Activated gamma-delta T cell (primary cell): Measurements from ENCODE around the gene SGCD.

Experiments
- DNase-seq: peaks from one replicate; lab custom pipeline; 2025; lab: John Stamatoyannopoulos, UW

Gene SGCD

DNA sequence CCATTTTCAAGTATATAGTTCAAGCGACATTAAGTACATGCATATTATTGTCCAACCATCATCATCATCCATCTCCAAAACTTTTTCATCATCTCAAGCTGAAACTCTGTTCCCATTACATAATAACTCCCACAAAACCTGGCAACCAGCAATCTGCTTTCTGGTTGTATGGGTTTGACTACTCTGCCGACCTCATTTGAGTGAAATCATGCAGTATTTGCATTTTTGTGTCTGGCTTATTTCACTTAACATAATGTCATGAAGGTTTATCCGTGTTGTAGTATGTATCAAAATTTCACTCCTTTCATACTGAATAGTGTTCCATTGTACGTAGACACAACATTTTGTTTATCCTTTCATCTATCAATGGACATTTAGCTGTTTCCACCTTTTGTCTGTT, 74.8 kb downstream of the SGCD start:
- DNase-seq = no peak

DNA sequence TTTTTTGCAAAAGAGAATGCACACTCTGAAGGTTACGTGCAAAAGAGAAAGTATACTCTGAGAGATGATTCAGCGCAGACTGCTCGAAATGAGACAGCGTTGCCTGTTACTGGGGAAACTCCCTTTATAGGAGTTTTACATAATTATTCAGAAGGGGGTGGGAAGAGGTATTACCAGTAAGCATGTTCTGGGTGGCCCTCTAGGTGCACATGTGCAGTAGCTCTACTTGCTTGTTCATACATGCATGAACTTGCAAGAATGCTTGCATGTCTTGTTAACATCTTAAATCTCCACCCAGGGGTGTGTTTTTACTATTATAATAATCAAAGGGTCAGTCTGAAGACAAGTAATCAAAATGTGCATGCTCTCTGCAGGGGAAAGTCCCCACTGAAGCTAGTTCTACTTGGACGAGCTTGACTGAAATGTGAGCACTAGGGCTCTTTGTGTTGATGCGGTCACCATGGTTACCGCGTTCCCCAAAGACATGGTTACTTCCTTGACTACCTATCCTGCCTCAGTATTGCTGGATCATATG, 75.5 kb downstream of the SGCD start:
- no peak for DNase-seq

DNA sequence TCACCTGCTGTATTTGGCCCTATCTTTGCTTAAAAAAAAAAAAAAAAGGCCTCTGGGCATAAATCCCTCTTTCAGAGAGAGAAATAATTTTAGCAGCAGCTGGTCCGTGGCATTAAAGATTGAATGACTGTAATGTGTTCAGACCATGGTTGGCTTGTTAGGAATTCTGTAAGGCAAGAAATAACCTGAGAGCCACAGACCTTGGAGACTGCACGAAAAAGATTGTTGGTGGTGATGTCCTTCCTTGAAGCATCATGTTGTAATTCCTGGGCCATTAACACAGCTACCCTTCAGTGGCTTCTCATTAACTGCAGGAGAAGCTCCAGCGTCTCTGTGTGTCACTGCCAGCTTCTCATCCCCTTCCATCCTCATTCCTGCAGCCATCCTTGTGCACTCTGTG, 79.0 kb downstream of the SGCD start:
- no peak for DNase-seq

DNA sequence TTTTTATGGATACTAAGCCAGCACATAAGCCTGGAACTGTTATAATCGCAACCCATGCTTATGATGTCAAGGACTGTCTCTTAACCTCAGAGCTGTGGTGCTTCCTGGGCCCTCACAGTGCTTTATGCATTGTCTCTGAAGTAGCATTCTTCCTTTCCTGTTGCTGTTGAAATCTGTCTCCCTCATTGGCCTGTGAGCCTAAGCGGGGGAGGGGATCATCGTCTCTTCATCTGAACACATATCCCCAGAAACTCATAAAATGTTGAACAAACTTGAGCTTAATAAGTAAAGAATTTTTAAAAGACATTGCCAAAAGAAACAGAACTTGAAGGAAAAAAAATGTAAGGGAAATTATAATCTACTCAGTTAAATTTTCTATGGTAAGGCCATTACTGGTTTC, 80.3 kb downstream of the SGCD start:
- DNase-seq = no peak

DNA sequence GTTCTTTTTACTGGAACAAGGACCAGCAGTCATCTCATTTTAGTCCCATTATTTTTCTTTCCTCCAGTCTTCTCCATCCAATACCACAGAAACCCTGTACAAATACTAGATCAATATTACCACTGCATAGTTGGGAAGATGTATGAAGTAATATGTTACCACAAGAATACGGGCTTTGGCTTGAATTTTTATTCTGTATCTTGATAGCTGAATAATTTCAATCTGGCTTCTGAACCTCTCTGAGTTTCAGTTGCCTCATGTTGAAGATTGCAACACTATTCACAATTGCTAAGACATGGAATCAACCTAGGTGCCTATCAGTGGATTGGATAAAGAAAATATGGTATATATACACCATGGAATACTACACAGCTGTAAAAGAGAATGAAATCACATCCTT, 82.9 kb downstream of the SGCD start:
- no peak for DNase-seq

DNA sequence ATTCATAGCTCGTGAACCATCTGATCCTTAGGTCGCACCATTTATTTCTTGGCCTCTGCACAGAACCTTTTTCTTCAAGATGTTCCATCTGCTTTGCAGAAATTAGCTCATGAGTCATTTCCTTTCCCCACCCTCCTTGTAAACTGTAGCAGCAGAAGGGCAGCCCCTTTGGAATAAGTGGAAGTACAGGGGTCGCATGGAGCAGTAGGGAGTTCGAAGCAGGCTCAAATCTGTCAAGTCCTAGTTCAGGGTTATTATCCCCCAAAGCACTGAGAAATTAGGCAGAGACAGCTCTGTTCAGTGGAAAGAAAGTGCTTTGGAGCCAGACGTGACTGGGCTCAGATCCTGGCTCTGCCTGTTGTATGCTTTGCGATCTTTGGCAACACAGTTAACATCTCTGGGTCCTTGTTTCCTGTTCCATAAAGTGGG, 84.2 kb downstream of the SGCD start:
- DNase-seq = no peak

DNA sequence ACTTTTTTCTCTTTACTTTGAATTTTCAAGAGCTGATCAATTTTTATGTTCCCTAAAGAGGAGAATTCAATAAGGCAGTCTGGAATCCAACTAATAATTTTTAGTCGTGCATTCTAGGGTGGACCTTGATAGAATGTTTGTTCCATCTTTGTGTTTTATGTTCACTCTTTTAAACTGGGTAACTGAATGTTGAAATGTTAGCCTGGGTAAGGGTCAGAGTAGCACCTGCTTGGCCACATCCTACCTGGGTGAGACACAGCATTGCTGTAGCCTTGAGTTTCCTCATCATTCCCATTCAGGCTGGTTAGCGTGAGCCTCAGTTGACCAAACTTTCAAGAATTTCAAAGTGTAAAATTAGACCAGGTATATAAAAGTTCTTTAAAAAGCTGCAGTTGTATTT, 85.0 kb downstream of the SGCD start:
- no peak for DNase-seq

DNA sequence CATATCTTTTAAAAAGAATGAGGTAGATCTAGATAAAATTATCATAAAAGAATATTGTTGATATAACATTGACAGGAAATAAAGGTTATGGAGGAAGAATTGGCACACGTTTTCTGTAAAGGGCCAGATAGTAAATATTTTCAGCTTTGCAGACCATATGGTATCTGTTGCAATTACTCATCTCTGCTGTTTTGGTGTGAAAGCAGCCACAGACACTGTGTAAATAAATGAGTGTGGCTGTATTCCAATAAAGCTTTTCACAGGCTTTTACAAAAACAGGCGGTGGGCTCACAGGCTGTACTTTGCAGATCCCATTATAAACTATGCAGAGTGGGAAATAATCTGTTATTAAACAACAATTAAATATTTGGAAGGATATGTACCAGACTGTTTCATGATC, 87.4 kb downstream of the SGCD start:
- no peak for DNase-seq

DNA sequence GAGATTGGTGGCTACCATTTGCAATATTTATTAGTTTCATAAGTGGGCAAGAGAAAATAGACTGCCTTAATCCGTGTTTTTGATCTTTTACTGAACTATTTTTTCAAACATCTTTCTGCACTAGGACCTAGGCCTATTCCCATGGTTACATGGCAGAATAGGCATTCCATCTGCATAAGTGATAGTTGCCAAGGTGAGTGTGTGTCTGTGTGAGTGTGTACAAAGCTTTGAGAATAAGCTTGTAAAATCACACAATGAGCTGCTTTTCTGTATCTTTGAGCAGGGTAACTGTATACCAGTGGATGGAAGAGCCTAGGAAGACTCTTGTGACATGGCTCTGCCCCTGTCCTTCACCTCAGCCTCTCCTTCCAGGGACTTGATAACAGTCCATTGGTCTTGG, 92.7 kb downstream of the SGCD start:
- DNase-seq = no peak

DNA sequence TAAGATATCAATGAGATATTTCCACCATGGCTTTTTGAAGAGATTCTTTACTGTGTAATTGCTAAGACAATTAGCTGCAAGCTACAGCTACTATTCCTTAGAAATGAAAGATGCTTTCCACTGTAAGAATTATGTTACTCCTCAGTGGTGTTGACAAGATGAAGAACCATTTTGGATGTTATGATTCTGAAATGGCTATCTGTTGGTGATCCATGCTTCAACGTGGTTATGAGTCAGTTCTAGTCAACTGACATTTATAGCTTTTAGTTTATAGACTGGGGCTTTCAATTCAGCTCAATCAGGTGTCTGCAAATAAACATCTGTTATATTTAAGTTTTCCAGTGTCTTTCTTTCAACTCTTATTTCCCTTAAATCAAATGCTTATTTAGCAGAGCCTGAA, 93.7 kb downstream of the SGCD start:
- DNase-seq = no peak

DNA sequence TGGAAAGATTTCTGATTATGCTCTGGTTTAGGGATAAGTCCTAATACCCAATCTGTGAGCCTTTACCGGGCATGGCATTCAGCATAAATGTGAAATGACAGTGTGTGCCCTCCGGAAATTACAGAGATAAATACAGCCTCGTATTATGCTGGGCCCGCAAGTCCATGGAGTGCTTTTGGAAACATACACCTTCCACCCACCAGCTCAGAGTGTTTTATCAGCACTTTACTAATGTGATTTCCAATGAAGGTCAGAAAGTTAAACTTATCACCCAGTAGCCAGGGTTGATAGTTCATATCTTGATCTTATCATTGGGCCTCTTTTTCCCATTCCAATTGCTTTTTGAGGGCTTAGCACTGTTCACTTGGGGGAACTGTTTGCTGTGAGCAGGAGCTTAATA, 94.8 kb downstream of the SGCD start:
- no peak for DNase-seq

DNA sequence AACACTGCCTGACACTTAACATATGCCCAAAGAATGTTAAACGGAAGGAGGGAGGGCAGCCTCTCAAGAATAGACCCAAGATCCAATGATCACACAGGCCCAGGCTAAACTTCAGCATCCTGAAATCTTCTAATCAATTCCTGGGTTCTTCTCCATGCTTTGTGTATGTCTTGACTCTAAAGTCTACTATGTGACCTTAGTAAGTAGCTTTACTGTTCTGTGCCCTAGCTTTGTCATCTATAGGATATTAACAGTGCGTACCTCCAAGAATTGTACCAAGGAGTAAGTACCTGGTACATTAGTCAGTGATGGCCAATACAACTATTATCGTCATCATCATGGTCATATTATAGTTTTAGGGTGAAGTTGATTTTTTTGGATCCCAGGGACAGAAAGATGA, 96.6 kb downstream of the SGCD start:
- no peak for DNase-seq

DNA sequence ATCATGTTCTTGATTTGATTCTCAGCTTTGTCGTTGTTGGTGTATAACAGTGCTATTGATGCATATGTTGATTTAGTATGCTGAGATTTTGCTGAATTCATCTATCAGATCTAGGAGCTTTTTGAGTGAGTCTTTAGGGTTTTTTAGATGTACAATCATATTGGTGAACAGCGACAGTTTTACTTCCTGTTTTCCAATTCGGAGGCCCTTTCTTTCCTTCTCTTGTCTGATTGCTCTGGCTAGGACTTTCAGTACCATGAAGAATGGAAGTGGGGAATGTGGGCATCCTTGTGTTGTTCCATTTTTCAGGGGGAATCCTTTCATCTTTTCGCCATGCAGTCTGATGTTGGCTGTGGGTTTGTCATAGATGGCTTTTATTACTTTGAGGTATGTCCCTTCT, 100.4 kb downstream of the SGCD start:
- DNase-seq = no peak

DNA sequence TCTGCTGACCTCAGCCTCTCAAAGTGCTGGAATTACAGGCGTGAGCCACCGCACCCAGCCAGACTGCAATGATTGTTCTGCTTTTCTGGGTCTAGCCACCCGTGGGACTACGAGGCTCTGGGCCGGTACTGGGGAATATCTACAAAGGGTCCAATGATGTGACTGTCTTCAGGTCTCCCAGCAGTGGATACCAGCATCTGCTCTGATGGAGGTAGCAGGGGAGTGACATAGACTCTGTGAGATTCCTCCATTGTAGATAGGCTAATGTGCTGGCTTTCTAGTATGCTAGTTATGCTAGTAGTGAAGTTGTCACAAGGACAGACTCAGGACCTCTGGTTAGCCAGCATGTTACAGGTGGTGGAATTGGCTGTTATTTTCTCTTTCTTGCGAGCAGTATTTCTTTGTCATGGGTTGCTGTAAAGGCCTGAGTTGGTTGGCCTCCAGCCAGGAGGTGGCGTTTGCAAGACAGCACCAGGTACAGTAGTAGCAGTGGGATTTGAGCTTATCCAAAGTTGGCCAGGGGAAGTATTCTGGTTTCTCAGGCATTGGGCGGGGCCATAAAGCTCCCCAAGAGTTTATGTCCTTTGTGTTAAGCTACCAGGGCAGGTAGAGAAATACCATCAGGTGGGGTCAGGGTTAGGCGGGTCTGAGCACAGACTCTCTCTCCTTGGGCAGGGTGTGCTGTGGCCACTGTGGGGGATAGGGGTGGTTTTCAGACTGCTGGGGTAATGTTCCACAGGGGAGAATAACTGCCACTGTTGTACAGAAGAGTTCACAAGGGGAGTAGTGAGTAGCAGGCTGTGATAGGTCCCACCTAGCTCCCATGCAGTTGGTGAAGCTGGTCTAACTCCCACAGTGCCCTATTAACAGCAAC, 105.2 kb downstream of the SGCD start:
- DNase-seq = no peak

DNA sequence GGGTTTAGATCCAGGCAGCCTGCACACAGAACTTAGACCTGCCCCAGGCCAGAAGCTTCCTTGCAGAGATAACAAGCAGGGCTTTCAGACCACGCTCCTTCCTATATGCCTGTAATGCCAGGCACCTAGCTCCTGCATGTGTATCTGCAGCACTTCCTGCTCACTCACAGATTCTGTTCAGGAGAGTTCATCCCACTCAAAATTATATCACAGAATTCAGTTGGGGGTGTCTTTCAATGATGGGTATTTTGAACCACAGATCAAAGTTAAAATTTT, 105.8 kb downstream of the SGCD start:
- DNase-seq = no peak

DNA sequence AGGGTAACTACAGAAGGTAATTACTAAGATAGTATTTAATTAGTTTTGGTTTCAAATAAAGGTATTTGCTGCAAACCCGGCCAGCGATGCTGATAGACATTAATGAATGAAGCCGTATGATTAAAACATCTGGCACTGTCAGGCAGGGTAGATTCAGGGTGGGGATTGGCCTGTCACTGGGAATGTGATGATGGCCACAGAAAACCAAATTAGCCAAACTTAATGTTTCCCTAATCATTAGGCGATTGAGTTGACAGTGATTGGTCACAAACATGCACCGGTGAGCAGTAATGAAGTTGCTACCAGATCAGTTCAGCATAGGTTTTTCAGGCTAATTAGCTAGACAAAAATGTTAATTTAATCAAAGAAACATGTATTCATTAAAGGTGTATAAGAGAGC, 107.5 kb downstream of the SGCD start:
- no peak for DNase-seq

DNA sequence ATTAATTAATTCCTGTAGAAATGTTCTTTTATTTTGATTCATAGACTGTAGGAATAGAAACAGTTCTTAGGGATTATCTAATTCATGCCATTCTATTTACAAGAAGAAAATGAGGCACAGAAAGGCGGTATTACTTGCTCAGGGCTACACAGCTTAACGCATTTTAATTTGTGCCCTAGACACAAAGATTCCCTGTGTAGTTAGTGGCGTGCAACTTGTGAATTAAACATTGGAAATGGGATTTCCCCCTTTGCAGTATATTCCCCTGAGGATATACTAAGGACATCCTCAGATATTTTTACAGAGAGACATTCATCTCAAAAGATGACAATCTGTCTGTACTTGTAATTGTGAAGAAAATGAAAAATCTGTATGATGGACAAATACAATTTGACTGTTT, 108.1 kb downstream of the SGCD start:
- DNase-seq = no peak

DNA sequence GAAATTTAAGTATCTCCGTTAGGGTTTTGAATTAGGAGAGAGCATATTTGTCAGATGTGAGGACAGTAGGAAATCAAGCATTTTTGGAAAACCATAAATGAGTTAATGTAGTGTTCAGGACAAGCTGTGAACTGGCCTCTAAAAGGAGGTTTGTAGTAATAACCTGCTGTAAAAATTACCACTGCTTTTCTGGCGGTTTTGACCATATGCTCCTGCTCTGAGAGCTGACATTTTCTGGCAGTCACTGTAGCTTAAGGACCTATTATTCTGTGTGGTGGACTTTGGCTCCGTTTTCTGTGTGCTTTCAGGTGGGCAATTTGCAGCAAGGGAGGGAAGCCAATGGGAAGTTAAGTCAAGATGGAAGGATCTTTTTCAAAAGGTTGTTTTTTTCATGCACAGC, 111.1 kb downstream of the SGCD start:
- DNase-seq = no peak

DNA sequence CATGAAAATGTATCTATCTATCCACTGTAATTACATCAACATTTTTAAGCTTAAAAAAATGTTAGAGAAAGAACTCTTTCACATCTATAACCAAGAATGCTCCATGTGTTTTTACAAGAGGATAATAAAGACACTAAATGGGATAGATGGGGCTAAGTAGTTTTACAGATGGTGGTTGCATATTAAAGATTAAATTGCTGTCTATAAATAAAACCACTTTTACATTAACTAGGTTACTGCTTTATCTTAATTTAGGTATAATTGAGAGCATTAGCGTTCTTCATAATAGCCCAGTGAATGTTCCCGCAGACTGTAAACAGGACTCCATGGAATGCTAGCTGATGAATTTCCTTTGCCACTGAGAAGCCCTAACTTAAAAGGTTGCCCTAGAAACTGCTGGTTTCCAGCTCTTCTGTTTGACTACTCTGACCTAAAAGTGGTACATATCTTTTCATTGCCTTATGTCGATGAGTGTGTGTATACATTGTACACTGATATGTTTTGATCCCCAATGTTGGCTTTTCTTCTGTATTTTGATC, 117.9 kb downstream of the SGCD start:
- DNase-seq = no peak

DNA sequence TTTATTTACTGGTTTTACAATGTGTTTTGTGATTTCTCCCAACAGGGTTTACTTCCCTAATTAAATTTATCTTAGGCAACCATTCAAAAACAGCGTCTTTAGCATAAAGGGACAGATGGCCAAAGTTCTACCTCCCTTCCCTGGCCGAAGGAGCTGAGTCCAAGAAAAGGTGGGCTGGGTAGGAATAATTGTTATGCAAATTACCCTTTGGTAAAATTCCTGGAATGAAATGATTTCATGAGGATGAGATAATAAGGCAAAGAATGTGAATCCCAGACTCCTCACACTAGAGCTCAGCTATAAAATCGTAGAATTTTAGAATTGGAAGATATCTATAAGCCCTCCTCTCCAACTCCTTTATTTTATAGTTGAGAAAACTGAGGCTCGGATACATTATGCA, 119.6 kb downstream of the SGCD start:
- no peak for DNase-seq

DNA sequence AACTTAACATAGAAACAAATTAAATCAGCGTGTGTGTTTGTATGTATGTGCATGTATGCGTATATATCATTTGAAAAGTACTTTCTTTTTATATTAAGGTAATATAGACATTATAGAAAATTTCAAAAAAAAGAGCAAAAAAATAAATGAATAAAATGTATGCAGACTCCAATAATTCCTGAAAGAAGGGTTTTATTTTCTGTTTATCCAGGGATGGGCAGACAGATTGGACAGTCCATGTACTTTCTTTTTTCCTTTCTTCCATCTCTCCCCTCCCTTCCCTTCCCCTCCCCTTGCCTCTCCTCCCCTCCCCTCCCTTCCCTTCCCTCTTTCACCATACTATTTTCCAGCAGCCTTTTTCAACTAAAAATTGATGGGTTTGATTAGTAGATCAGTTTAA, 123.8 kb downstream of the SGCD start:
- DNase-seq = no peak

DNA sequence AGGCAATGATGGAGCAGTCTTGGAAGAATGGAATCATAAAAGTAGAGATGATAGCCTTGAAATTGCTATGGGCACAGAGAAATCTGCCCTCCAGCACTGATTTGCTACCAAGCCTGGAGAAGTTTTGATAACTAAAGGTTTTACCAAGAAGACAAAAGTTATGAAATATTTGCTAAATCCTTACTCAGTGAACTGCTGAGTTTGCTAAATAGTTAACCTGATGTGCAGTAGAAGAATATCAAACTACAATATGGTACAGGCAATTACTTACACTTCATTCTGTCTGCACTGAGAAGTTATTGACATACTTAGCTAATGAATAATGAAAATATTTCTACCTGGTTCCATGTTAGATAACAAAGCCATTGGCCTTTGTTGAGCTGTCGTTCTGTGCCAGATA, 124.5 kb downstream of the SGCD start:
- DNase-seq = no peak

DNA sequence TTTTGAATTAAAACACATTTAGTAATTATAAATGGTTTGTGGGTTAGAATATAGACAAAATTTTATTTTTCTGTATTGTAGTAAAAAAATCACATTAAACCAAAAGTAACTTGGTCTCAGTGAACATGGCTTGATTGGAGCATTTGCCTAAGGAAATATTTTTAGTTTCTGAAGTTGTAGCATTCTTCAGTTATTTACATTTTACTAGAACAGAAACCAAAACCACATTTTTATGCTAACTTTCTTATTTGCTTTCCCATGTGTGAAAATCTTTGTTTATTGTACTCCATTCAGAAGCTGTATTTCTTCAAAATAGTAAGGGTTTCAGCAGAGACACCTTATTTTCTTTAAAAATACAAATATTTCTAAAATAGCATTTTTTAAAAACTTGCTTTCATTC, 129.9 kb downstream of the SGCD start:
- no peak for DNase-seq

DNA sequence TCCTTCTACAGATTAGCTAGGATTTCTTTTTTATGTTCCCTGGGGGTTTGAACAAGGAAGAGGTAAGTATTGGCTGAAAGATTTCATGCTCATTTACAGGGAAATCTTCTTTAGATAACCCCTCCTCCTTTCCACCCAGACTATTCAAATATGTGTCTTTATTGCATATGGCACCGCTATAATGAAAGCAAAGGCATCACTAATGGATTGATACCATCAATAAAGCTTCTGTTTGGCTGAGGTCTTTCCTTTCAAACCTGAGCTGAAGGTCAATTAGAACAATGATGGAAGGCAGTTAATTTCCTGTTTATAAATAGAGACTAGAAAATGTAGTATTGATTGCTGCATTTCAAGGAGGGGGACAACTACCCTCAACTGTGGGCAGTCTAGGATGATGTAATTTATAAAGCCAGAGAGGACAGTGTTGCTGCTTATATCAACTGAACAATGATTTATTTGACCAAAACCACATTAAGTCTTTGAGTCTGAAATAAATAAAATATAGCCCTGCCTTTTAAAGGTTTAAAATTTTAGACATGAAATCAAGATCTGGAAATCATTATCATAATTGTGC, 132.9 kb downstream of the SGCD start:
- no peak for DNase-seq
